HepG2 (cell line): Measurements from ENCODE around the gene UNC5CL. TPM values are rescaled to one million over a fixed set of nuclear protein-coding genes. Genes with fewer than 3 reads are reported as not detected.

Experiments used
- ARNT2 ChIP-seq: sonication (generic); formaldehyde crosslinking; IDR thresholded peaks from 2 replicates; pipeline ENCODE4 v1.8.0; 2022; ENCODE audit warnings: mild to moderate bottlenecking, low read depth, missing genetic modification reagents, moderate library complexity
- ELF4 ChIP-seq: sonication (generic); formaldehyde crosslinking; IDR thresholded peaks from 2 replicates; pipeline ENCODE4 v1.5.0; 2020; ENCODE audit warnings: missing genetic modification reagents, mild to moderate bottlenecking, moderate library complexity, borderline replicate concordance
- FOXJ3 ChIP-seq: sonication (generic); formaldehyde crosslinking; IDR thresholded peaks from 2 replicates; pipeline ENCODE4 v1.4.0; 2020; ENCODE audit warnings: missing genetic modification reagents, mild to moderate bottlenecking, borderline replicate concordance
- HMG20A ChIP-seq: IDR thresholded peaks from 2 replicates; pipeline ENCODE4 v1.6.1; 2016; ENCODE audit warnings: borderline replicate concordance
- IRF9 ChIP-seq: sonication (generic); formaldehyde crosslinking; IDR thresholded peaks from 2 replicates; pipeline ENCODE4 v1.8.0; 2022; ENCODE audit warnings: missing genetic modification reagents, mild to moderate bottlenecking, borderline replicate concordance
- KDM5A ChIP-seq: fragments of 200-600 bp; sonication (generic); IDR thresholded peaks from 2 replicates; pipeline ENCODE4 v1.7.0; 2018; ENCODE audit warnings: antibody characterized with exemption, mild to moderate bottlenecking, low read length, borderline replicate concordance
- MIER2 ChIP-seq: IDR thresholded peaks from 2 replicates; pipeline ENCODE4 v1.6.1; 2016; ENCODE audit warnings: missing biosample characterization, missing genetic modification reagents
- MTA3 ChIP-seq: sonication (generic); formaldehyde crosslinking; IDR thresholded peaks from 2 replicates; pipeline ENCODE4 v1.4.0; 2020; ENCODE audit warnings: missing genetic modification reagents
- NCOA1 ChIP-seq: sonication (generic); formaldehyde crosslinking; IDR thresholded peaks from 2 replicates; pipeline ENCODE4 v1.9.0; 2021; ENCODE audit warnings: missing genetic modification reagents
- PRPF4 ChIP-seq: fragments of 200-400 bp; formaldehyde crosslinking; IDR thresholded peaks from 2 replicates; pipeline ENCODE4 v1.6.1; 2016; ENCODE audit warnings: low read length, low read depth; ENCODE audit not compliant: poor library complexity, severe bottlenecking
- RERE ChIP-seq: IDR thresholded peaks from 2 replicates; pipeline ENCODE4 v1.6.1; 2016; ENCODE audit warnings: low read depth, missing genetic modification reagents, missing compliant biosample characterization
- SALL1 ChIP-seq: sonication (generic); formaldehyde crosslinking; IDR thresholded peaks from 2 replicates; pipeline ENCODE4 v1.8.0; 2022; ENCODE audit warnings: mild to moderate bottlenecking, missing genetic modification reagents
- TMF1 ChIP-seq: sonication (generic); formaldehyde crosslinking; IDR thresholded peaks from 2 replicates; pipeline ENCODE4 v1.8.1; 2022; ENCODE audit warnings: low read depth, missing genetic modification reagents
- ZFP36L1 ChIP-seq: sonication (generic); formaldehyde crosslinking; IDR thresholded peaks from 2 replicates; pipeline ENCODE4 v1.8.0; 2022; ENCODE audit warnings: mild to moderate bottlenecking, missing genetic modification reagents, moderate library complexity
- ZNF20 ChIP-seq: sonication (generic); formaldehyde crosslinking; IDR thresholded peaks from 2 replicates; pipeline ENCODE4 v1.4.0; 2020; ENCODE audit warnings: mild to moderate bottlenecking, moderate library complexity, missing genetic modification reagents
- ZNF512 ChIP-seq: sonication (generic); formaldehyde crosslinking; IDR thresholded peaks from 2 replicates; pipeline ENCODE4 v1.4.0; 2020; ENCODE audit warnings: mild to moderate bottlenecking, missing genetic modification reagents
- ZNF720 ChIP-seq: sonication (generic); formaldehyde crosslinking; IDR thresholded peaks from 2 replicates; pipeline ENCODE4 v1.4.0; 2020; ENCODE audit warnings: missing genetic modification reagents
- ZNF737 ChIP-seq: sonication (generic); formaldehyde crosslinking; IDR thresholded peaks from 2 replicates; pipeline ENCODE4 v1.5.0; 2020; ENCODE audit warnings: missing genetic modification reagents, mild to moderate bottlenecking, borderline replicate concordance
- ZNF740 ChIP-seq: sonication (generic); formaldehyde crosslinking; IDR thresholded peaks from 2 replicates; pipeline ENCODE4 v1.4.0; 2020; ENCODE audit warnings: missing genetic modification reagents
- ZSCAN5A ChIP-seq: sonication (generic); formaldehyde crosslinking; IDR thresholded peaks from 2 replicates; pipeline ENCODE4 v1.8.0; 2022; ENCODE audit warnings: mild to moderate bottlenecking, missing genetic modification reagents, borderline replicate concordance
- polyA plus RNA-seq, 8 experiments: library from polyadenylated mRNA; depleted of rRNA in 3 of 8; stranded (reverse) in 7 of 8; unstranded in 1 of 8; fragments of >200 nt; fragmentation: Illumina TruSeq in 4 of 8; extraction: Trizol in 4 of 8; gene quantifications; 2 replicates each; pipeline versions ENCODE4 v1.2.1 to v1.2.3, GENCODE V29; 2011 to 2016; ENCODE audit warnings: low read depth in 4 of 8, missing spikeins in 1 of 8, mixed read lengths in 1 of 8; ENCODE audit not compliant: insufficient read depth in 1 of 8
- total RNA-seq, 5 experiments: library from RNA; depleted of rRNA; stranded (reverse); fragments of >200 nt; fragmentation: Illumina TruSeq; extraction: Trizol; gene quantifications; 2 replicates each; pipeline ENCODE4 v1.2.3, GENCODE V29; 2016; ENCODE audit warnings: low read depth in 1 of 5

UNC5CL gene
- total and polyA plus RNA-seq, 2 of the 13 experiments (the other 11 are each of a cell fraction or from before 2014, with no cell fraction given) = 2.4 to 2.5 TPM

- no peak for TF ChIP-seq ARNT2
- TF ChIP-seq IRF9 (CRISPR knock-in tag) = 0 out of 2 replicates have a peak, but pooled peaks have one; percentile 29
- no peak for TF ChIP-seq MIER2 (CRISPR knock-in tag)
- no peak for TF ChIP-seq PRPF4
- no peak for TF ChIP-seq MTA3 (CRISPR knock-in tag)
- no peak for TF ChIP-seq ZSCAN5A (CRISPR knock-in tag)
- TF ChIP-seq ZNF737 (CRISPR knock-in tag) = no peak
- TF ChIP-seq ZNF512 (CRISPR knock-in tag) = no peak
- TF ChIP-seq KDM5A = no peak
- TF ChIP-seq NCOA1 = no peak
- no peak for TF ChIP-seq TMF1 (CRISPR knock-in tag)
- TF ChIP-seq ZFP36L1 (CRISPR knock-in tag) = no peak
- TF ChIP-seq ZNF740 (CRISPR knock-in tag) = 0 out of 2 replicates have a peak, but pooled peaks have one; percentile 71
- TF ChIP-seq ZNF720 (CRISPR knock-in tag) = no peak
- TF ChIP-seq RERE (CRISPR knock-in tag) = no peak
- TF ChIP-seq SALL1 (CRISPR knock-in tag) = peak; percentile 32; the same call in 1 of the 2 replicates
- no peak for TF ChIP-seq ZNF20
- no peak for TF ChIP-seq HMG20A
- no peak for TF ChIP-seq FOXJ3 (CRISPR knock-in tag)
- TF ChIP-seq ELF4 = no peak
These were observed 60.2 kb downstream of the UNC5CL start (continued) for GRCh38 chr6:40978687-40979289.
